HEK293T (cell line): Measurements from ENCODE around the gene ANO2.

Source experiments
- ELF4 ChIP-seq: fragments of 450-650 bp; IDR thresholded peaks from 2 replicates; pipeline ENCODE4 v1.6.1; 2017; ENCODE audit warnings: antibody characterized with exemption
- FOXM1 ChIP-seq: fragments of 450-650 bp; IDR thresholded peaks from 2 replicates; pipeline ENCODE4 v1.6.1; 2017; ENCODE audit warnings: mild to moderate bottlenecking, borderline replicate concordance
- SP1 ChIP-seq: fragments of 450-650 bp; IDR thresholded peaks from 2 replicates; pipeline ENCODE4 v1.6.1; 2017

GRCh38 chr12:5720381-5721005, 224.6 kb downstream of the ANO2 start:
- TF ChIP-seq ELF4, result no peak
- TF ChIP-seq FOXM1, result no peak
- TF ChIP-seq SP1, result no peak
